Hindlimb muscle (tissue), 1 donor: ENCODE measurements around the gene DSE. TPM values are rescaled to one million over a fixed set of nuclear protein-coding genes. Genes with fewer than 3 reads are reported as not detected.

Source experiments
- DNase-seq: peaks from one replicate; pipeline ENCODE4 v3.0.0-alpha.2; 2013
- polyA plus RNA-seq: library from polyadenylated mRNA; unstranded; fragments of 120-200 nt; gene quantifications from one replicate; pipeline ENCODE4 v1.2.1, GENCODE V29; 2013; ENCODE audit not compliant: insufficient read length

The DSE gene
- polyA plus RNA-seq, 1 donor: 28.9 TPM

DNA sequence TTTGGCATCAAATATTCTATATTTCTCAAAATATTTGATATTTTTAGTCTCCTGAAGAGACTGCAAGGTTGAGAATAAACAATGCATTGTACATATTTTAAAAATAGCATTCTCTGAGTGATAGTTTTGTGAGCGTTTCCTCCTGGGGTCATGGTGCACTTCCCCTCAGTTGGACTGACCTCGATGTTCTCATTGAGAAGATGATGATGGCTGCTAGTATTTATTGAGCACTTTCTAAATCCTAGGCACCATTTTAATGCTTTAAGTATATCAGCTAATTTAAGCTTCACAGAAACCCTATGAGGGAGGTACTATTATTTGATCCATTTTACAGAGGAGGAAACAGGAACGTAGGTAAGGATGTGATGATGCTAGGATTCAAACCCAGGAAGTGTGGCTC lies 18.2 kb downstream of the DSE start:
- no peak for DNase-seq

DNA sequence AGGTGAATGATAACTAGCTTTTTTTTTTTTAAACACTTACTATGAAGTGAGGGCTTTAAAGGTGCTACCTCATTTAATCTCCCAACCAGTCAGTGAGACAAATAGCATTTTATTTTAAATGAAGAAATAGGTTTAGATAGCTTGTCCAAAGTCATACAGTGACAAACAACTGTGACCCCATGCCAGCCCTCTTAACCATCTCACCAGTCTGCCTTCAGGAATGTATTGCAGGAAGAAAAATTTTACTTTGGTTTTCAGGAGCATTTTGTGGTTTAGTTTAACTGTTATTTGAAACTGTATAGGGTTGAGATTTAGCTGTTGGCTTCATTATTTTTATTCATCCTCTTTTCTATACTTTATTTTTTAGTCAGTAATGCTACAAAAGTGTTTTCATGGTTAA lies 18.6 kb downstream of the DSE start:
- no peak for DNase-seq

DNA sequence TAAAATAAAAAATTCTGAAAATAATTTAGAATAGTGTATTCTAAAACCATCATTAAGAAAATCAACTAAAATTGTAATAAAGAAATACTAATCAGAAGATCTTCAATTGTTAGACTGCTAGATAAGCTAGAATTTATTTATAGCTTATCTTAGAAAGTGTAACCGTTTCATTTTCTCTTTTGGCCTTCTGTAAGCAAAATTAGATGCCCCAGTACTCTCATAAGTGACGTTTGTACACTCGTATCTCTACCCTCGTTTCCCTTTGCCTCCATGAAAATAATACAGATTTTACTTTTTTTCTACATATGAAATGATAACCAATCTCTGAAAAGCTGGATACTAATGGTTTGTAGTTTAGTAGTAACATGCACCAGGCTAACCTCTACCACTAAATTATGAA lies 19.8 kb downstream of the DSE start:
- no peak for DNase-seq

DNA sequence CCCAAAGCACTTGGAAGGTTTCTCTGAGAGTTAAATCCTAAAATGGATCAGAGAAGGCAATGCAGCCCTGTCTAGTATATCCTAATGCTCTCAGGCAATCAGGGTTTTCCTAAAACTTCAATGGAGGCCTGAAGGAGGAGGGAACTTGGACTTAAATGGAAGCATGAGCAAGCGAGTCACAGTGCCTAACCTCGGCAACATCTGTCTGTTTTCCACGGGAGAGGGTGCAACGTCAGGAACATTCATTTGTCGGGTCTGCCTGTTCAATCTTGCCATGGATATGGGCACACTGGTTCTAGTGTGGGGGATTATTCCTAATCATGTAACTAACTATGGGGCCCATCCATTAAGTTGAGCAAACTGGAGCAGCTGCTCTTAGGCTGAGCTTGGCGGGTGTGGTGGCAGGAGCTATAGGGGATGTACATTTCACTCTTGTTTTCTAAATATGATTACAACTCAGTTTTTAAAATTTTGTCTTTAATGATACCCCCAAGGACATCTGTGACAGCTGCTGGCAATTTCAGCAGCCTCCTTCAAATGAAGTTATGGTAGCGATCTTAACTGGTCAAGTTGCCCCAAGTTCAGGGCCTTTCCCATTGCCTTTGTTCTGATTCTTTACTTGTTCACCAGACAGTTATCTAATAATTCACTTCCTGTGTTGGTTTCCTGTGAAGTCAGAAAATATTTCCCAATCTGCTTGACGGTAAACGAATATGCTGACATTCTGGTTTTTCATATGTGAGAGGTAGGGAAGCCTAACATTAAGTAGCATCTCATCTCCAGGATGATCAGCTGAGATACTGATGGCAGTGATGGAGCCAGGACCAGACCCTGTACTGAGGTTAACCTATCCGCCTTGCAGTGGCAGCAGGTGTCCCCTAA lies 21.6 kb downstream of the DSE start:
- no peak for DNase-seq

DNA sequence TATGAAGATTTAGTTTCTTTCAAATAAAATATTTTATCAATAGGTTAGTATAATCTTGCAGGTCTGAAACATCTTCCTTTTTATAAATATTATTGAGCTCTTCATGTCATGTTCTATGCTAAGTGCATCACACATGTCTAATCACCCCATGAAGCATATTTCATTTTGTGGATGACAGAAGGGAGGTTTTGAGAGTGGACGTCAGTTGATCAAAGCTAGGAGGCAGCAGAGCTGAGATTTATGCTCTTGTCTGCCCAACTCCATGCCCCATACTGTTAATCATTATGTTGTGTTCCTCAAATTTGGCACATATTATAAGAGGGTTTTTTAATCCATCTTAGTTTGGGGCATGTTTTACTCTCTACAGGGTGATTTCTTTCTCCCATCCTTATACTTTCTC lies 22.7 kb downstream of the DSE start:
- no peak for DNase-seq

DNA sequence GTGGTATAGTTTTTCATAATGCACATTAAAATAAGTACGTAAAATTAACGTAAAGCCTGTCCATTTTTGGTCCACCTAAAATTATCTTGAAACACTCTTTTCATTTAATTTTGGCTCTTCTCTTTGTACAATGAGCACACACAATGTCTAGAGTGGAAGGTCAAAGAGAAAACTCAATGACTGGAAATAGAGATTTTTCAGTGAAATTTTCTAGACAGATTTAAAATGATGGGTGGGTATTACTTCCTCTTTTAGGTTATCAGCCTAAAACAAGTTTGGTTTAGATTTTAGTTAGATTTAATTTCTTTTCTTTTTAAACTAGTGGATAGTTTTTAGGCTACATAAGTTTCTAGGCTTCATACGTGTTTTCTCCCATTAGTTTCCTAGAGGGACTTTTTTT lies 24.9 kb downstream of the DSE start:
- no peak for DNase-seq

DNA sequence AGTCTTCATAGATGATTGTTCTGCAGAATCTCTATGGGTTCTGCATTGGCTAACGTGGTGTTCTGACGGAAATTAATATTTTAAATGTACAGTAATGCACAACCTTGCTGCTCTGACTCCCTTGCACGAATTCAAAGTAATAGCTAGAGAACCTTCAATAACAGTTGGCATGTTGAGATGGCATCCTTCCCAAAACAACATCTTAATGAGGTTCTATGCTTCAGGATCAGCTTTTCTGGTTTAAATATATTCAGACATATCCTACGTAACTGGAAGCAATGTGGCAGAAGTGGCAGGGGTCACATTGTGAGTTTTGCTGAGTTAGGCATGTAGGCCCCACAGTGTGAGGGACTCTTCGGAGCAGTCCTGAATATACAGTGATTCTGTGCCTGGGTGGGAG lies 25.7 kb downstream of the DSE start:
- DNase-seq: no peak

DNA sequence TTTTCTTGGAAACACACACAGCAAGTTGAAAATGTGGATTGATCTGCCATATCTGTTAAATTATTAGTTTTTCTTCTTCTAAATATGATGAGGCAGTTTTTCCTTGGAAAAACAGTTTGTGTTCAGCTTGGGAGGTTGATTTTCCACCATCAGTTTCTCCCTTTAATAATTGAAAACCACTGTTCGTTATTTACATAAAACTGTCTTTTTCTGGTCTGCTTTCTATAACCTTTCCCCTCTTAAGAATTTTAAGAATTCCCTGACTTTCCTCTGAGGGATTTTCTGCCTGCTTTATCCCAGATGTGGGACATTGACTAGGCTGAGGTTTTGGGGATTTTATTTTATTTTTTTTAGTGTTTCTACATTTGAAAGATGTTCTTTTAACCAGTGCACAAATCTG lies 27.2 kb downstream of the DSE start:
- DNase-seq: no peak

DNA sequence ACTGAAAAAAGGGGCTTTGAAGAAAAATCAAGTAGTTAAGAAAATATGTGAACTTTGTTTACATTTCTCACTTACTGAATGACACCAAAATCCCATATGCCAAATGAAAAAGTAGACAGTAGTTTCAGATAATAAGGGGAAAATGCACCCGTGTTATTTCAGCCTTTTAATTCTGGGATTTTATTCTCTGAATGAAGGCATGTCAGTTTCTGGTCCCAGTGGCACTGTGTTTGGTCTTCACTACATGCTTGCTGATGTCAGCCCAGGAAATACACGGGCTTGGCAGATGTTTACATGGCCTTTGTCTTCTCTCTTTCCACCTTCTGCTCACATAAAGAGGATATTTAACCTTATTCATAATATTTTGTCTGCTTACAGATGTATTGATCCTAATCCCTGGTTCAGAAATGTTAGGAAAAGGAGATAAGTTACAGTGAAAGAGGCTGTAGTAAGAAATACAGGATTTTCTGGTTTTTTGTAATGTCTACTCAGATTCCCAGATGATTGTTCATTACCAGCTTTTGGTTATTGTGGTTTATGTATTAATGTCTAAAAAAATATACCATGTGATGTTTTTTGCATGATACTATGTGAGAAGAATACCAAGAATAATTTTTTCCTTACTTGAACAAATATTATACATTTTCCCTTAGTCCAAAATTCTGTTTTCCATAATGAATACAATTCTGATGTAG lies 27.7 kb downstream of the DSE start:
- DNase-seq: no peak

DNA sequence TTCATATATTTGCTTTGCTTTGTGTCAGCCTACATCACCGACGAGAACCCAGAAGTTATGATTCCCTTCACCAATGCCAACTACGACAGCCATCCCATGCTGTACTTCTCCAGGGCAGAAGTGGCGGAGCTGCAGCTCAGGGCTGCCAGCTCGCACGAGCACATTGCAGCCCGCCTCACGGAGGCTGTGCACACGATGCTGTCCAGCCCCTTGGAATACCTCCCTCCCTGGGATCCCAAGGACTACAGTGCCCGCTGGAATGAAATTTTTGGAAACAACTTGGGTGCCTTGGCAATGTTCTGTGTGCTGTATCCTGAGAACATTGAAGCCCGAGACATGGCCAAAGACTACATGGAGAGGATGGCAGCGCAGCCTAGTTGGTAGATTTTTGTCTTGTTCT lies 28.5 kb downstream of the DSE start:
- DNase-seq: no peak

DNA sequence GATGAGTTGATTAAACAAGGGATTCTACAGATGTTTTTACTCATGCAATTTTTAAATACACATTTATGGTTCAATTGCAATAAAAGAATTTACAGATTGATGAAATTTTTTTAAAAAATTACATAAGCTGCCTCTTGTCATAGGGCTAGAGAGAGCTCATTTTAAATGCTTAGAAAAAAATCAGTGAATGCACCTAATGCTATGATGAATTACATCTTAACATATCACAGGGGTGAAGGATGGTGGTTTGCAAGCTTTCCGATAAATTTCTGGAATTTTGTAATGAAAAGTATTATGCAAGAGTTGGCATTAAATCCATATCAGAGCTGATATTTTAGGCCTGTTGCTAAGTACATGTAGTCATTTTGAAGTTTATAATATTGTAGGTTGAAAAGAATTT lies 29.6 kb downstream of the DSE start:
- no peak for DNase-seq

DNA sequence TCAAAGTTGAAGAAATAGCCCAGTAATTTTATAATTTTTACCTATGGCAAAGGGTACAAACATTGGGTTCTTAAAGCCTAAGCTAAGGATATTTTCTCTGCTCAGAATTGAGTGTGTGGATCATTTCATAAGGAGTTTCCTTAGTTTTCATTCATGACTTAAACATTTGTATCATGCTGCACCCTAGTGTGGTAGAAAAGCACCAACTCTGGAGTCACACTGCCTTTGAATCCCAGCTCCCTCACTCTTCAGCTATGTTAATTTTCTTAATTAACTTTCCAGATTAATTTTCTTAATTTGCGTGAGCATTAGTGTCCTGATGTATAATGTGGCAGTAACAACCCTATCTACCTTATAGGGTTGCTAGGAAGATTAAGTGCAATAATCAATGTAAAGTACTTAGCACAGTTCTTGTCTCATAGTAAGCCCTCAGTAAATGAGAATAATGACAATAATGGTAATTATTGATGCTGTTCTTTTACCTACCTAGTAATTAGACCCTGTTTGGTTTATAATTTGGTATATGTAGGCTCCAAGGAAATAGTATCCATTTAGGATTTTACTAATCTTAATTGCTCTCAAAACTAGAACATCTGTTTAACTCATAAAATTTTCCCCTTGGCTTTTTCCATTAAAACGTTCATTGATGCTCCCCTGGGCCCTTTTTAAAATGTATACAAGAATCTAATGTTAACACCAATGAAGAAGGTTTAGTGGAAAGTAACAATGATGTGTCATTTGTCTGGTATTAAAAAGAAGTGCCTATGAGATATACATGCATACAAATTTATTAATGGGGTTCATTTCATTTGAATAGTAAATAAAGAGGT lies 31.6 kb downstream of the DSE start:
- no peak for DNase-seq

DNA sequence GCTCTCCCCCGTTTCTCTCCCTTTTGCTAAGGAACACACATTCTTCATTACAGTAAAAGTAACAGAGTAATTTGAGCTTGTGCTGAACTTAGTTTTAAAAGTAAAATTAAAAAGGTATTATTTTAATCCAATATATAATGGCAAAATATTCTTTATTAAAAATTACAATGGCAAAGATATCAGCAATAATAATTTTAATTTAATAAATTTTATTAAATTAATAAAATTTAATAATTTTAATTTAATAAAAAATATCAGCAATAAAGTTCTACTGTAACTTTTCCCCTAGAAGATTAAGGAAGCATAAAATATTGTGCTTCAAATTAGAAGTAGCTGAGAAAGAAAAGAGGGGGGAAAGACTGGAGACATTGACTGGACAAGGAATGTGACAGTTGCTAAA lies 32.5 kb downstream of the DSE start:
- no peak for DNase-seq

DNA sequence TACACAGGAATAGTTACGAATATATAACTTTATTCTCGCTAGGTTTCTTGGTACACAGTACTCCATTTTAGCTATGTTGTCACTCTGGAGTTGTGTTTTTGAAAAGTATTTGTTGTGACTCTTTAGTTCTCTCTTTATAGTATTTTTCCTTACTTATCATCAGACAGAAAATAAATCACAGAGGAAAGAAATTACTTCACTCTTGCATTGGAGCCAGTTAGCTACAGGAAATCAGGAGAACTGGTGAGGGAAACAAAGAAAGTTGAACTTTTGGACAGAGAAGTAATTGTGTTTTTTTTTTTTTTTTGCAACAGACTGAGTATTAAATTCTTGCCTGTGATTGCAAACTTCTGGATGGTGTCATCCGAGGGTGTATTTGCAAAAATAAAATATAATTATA lies 33.9 kb downstream of the DSE start:
- DNase-seq: no peak

DNA sequence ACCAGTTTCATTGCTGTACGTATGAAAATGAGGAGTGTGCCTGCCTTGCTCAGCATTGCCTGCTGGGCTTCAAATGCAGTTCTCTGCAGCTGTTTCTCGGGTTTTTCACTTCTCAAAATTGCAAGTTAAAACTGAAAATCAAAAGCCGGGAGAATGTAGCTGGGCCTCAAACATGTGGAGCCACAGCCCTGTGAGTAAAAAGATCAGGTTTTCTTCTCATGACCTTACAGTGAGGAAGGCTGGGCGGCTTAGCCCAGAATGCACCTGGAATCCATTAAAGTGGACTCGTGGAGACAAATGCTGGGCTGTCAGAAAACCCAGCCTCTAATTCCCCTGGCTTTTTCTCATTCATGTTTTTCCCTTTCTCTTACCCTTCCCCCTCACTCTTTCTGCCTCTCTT lies 34.4 kb downstream of the DSE start:
- peak; percentile 69 for DNase-seq

DNA sequence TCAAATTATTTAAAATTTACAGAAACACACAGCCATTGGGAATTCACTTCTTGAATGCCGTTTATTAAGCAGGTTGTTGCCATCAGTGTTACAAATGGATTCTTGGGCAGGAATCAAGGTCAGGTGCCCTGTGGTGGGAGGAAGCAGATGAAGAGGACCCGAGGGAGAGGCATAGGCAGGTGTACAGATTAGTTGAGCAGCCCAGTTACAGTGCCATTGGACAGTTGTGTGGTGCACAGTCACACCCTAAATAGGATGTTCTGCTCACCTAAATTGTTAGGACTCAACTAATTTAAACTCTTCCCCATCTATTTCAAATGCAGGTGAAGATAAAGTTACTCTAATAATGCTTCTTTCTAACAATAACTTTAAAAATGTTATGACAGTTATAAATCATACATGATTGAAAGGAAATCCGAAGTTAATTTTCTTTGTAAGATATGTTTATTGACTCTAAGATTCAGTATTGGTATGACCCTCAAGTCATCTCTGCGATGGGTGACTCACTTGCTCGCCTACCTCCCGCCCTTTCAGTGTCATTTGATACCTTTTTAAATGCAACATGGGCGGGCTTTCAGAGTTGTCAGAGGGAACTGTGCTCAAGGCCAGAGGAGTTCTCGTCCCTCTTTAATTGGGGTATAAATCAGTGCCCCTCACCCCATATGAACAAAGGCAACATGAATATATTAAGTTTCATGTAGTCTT lies 35.1 kb downstream of the DSE start:
- DNase-seq: peak; percentile 52

DNA sequence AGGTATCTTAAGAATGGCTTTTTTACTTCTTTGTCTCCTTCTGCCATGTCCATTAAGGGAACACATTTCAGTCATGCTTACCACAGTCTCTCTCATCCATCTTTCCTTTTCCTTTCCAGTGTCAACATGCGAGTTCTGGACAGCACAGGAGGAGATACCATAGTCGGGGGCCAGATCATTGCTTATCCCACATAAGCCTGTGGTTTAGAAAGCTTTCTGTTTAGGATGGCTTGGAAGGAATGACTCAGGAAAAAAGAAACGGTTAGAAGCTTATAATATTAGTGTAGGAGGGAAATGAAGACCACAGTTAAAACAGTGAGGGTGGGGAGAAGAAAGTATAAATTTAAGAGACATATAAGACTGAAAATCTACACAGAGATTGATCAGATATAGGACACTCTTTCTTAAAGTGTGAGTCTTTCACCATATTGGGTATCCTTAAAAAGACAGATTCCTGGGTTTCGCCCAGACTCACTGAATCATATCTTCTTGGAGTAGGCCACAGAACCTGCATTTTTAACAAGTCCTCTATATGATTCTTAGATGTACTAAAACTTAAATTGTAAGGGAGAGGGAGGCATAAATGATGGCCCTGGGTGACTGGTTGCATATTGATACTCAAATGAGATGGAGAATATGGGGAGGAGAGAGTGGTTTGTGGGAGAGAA lies 36.1 kb downstream of the DSE start:
- no peak for DNase-seq

DNA sequence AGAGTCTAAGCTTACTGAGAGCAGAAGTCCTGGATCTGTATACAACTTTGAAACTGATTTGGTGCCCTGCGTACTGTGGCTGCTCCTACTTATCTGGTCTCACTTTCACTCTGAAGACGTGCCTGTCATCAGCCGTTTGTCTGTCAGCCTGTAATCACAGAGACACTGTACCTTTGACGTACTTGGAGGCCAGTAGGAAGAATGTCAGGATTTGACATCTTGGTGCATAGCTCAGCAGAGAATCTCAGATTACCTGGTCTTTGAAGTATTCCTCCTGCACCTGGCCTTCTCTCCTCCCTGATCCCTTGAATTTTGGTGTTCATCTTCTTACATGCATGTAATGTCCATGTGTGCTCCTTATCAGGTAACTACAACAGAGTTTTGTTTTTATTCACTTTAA lies 37.7 kb downstream of the DSE start:
- DNase-seq: no peak

DNA sequence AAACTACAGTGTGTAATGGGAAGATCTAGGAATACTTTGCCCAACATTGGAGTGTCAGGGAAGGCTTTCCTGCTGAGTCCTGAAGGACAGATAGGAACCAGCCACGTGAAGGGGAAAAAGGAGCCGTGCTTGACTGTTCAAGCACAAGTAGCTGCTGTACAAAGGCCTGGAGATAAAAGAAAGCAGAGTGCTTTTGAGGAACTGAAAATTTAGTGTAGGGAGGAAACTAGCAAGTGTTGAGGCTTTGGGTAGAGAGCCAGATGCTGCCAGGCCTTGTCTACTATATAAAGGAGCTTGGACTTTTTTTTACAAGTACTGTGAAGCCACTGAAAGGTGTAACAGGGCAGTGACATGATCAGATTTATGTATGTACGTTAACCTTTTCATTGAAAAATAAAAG lies 39.0 kb downstream of the DSE start:
- no peak for DNase-seq

DNA sequence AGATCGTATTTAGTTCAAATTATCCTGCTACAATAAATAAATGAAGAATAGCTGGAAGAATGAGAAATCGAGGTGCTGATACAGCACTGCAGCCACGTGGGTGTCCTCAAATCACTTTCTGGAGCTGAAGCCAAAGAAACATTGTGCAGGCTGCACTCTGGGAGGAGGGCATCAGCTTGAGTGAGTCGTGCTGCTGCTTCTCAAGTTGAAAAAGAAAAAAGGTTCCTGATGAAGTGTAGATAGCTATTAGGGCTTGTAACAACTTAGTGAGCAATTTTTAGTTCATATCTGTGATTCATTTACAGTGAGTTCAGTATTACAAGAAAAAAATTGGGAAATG lies 40.5 kb downstream of the DSE start:
- DNase-seq: no peak

DNA sequence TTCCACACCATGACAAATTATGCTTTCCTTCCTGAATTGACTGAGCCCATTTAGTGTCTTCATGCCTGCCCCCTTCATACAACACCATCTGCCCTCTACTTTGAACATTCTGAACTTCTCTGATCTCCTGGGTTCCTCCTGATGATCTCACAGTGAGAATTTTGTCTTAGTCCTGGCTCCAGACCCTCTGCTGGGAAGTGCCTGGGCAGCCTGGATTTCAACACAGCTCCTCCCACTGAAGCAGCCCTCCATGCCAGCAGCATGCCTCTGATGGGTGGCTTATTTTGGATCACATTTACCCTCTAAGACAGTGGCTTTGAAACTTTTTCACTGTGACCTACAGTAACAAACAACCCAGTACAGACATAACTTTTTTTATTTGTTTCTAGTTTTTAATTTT lies 41.5 kb downstream of the DSE start:
- DNase-seq: no peak

DNA sequence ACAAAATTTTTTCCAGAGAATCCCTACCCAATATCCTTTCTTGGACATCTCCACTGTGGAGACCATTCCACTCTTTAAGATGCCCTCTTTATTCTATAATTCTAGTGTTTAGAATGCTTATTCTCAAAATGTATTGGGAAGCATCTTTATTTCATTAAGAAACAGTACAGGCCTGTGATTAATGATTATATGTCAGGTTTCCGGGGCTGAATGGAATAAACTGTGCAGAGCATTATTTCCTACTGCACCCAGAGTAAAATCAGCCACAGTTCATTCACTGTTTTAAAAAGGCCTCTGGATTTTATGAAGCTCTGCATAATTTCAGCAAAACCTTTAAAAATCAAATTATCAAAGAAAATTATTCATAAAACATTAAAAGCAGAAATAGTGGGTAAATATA lies 42.6 kb downstream of the DSE start:
- DNase-seq: no peak
